ENCODE measurements around the gene MYBPC2.

DNA sequence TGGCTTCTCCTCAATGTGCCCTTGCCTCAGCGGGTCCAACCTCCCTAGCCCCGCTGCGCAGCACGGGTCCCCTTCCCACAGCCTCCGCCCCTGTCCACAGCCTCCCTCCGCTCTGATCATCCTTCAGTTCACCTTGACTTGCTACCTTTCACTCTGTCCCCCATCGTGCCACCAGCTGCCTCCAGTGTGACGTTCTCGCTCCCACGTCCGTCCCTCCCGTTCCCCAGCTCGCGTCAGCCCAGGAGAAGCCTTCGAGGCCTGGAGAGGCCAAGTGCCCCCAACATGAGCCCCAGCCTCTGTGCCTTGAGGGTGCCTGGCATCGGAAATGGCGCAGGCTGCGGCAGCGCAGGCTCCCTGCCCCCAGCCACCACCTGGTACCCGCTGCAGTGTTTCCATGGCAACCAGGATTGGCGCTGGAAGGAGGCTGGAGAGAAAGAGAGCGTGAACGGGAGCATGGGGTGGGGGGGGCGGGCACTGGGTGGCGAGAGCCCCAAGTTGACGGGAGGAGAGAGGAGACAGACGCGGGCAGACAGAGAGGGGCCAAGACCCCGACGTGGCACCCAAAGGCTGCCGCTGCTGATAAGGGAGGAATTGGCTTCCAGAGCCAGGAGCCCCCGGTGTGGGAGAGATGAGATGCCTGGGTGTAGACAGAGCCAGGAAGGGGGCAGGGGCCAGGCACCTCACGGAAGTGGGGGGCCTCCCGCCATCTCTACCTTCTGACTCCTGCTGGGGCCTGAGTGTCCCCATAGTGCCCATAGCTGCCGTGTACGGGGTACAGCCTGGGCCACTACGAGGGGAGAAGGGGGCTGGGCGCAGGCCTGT lies 81.9 kb downstream of the MYBPC2 start:
- TF ChIP-seq SETDB1 (IDR thresholded peaks at IDR 0.05; ENCODE audit: low read length) (no peak), SRF (CRISPR knock-in tag; IDR thresholded peaks at IDR 0.05) (no peak), SP1 (CRISPR knock-in tag; IDR thresholded peaks at IDR 0.05) (no peak), CTBP1 (IDR thresholded peaks at IDR 0.05; ENCODE audit: borderline replicate concordance) (no peak), CBX8 (IDR thresholded peaks at IDR 0.05; ENCODE audit: borderline replicate concordance, extremely low read depth, low read depth, low read length, poor library complexity, severe bottlenecking) (no peak), EP300 (IDR thresholded peaks at IDR 0.05; ENCODE audit: low read length) (no peak), ZNF57 (CRISPR knock-in tag; IDR thresholded peaks at IDR 0.05) (no peak), POLR2A (conservative IDR thresholded peaks at IDR 0.05) (0 out of 2 replicates have a peak, but pooled peaks have one; percentile 21), ZNF274 (IDR thresholded peaks at IDR 0.05; ENCODE audit: borderline replicate concordance, low read depth, low read length) (no peak), MCM2 (IDR thresholded peaks at IDR 0.05; ENCODE audit: low read depth) (no peak)
- TF ChIP-seq, protein P1, sequence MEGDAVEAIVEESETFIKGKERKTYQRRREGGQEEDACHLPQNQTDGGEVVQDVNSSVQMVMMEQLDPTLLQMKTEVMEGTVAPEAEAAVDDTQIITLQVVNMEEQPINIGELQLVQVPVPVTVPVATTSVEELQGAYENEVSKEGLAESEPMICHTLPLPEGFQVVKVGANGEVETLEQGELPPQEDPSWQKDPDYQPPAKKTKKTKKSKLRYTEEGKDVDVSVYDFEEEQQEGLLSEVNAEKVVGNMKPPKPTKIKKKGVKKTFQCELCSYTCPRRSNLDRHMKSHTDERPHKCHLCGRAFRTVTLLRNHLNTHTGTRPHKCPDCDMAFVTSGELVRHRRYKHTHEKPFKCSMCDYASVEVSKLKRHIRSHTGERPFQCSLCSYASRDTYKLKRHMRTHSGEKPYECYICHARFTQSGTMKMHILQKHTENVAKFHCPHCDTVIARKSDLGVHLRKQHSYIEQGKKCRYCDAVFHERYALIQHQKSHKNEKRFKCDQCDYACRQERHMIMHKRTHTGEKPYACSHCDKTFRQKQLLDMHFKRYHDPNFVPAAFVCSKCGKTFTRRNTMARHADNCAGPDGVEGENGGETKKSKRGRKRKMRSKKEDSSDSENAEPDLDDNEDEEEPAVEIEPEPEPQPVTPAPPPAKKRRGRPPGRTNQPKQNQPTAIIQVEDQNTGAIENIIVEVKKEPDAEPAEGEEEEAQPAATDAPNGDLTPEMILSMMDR (IDR thresholded peaks at IDR 0.05 in 2 of 3, conservative IDR thresholded peaks at IDR 0.05 in 1 of 3; ENCODE audit: insufficient read depth in 2 of 3, low read depth in 1 of 3, low read length in 3 of 3): no peak
- TF ChIP-seq, protein P2, sequence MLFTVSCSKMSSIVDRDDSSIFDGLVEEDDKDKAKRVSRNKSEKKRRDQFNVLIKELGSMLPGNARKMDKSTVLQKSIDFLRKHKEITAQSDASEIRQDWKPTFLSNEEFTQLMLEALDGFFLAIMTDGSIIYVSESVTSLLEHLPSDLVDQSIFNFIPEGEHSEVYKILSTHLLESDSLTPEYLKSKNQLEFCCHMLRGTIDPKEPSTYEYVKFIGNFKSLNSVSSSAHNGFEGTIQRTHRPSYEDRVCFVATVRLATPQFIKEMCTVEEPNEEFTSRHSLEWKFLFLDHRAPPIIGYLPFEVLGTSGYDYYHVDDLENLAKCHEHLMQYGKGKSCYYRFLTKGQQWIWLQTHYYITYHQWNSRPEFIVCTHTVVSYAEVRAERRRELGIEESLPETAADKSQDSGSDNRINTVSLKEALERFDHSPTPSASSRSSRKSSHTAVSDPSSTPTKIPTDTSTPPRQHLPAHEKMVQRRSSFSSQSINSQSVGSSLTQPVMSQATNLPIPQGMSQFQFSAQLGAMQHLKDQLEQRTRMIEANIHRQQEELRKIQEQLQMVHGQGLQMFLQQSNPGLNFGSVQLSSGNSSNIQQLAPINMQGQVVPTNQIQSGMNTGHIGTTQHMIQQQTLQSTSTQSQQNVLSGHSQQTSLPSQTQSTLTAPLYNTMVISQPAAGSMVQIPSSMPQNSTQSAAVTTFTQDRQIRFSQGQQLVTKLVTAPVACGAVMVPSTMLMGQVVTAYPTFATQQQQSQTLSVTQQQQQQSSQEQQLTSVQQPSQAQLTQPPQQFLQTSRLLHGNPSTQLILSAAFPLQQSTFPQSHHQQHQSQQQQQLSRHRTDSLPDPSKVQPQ (CRISPR knock-in tag; IDR thresholded peaks at IDR 0.05; ENCODE audit: borderline replicate concordance): no peak
- TF ChIP-seq, protein P3, sequence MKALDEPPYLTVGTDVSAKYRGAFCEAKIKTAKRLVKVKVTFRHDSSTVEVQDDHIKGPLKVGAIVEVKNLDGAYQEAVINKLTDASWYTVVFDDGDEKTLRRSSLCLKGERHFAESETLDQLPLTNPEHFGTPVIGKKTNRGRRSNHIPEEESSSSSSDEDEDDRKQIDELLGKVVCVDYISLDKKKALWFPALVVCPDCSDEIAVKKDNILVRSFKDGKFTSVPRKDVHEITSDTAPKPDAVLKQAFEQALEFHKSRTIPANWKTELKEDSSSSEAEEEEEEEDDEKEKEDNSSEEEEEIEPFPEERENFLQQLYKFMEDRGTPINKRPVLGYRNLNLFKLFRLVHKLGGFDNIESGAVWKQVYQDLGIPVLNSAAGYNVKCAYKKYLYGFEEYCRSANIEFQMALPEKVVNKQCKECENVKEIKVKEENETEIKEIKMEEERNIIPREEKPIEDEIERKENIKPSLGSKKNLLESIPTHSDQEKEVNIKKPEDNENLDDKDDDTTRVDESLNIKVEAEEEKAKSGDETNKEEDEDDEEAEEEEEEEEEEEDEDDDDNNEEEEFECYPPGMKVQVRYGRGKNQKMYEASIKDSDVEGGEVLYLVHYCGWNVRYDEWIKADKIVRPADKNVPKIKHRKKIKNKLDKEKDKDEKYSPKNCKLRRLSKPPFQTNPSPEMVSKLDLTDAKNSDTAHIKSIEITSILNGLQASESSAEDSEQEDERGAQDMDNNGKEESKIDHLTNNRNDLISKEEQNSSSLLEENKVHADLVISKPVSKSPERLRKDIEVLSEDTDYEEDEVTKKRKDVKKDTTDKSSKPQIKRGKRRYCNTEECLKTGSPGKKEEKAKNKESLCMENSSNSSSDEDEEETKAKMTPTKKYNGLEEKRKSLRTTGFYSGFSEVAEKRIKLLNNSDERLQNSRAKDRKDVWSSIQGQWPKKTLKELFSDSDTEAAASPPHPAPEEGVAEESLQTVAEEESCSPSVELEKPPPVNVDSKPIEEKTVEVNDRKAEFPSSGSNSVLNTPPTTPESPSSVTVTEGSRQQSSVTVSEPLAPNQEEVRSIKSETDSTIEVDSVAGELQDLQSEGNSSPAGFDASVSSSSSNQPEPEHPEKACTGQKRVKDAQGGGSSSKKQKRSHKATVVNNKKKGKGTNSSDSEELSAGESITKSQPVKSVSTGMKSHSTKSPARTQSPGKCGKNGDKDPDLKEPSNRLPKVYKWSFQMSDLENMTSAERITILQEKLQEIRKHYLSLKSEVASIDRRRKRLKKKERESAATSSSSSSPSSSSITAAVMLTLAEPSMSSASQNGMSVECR (CRISPR knock-in tag; IDR thresholded peaks at IDR 0.05): no peak
- TF ChIP-seq, protein P4, sequence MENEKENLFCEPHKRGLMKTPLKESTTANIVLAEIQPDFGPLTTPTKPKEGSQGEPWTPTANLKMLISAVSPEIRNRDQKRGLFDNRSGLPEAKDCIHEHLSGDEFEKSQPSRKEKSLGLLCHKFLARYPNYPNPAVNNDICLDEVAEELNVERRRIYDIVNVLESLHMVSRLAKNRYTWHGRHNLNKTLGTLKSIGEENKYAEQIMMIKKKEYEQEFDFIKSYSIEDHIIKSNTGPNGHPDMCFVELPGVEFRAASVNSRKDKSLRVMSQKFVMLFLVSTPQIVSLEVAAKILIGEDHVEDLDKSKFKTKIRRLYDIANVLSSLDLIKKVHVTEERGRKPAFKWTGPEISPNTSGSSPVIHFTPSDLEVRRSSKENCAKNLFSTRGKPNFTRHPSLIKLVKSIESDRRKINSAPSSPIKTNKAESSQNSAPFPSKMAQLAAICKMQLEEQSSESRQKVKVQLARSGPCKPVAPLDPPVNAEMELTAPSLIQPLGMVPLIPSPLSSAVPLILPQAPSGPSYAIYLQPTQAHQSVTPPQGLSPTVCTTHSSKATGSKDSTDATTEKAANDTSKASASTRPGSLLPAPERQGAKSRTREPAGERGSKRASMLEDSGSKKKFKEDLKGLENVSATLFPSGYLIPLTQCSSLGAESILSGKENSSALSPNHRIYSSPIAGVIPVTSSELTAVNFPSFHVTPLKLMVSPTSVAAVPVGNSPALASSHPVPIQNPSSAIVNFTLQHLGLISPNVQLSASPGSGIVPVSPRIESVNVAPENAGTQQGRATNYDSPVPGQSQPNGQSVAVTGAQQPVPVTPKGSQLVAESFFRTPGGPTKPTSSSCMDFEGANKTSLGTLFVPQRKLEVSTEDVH (IDR thresholded peaks at IDR 0.05; ENCODE audit: low read depth, partially characterized antibody): no peak

All from K562 (cell line).